SKM-1 treated with dmso at 0.1 percent for 144 hours (cell line): ENCODE data around the gene TNFAIP8.
"Not testable (repeated sequence)": the region's sequence is repeated elsewhere in the genome, so short reads cannot be mapped to it uniquely, and the experiment has no call there.

Experiments used
- DNase-seq: peaks from one replicate; lab custom pipeline; 2025; ENCODE audit not compliant: unreplicated experiment; lab: John Stamatoyannopoulos, UW

The TNFAIP8 gene

GRCh38 chr5:119412279-119413227 is 56.7 kb downstream of the TNFAIP8 start:
- no peak for DNase-seq

- DNase-seq: peak; percentile 79
These were observed 58.4 kb downstream of the TNFAIP8 start for GRCh38 chr5:119414124-119414734.

GRCh38 chr5:119417891-119418605 is 62.2 kb downstream of the TNFAIP8 start:
- DNase-seq: peak; percentile 27

- no peak for DNase-seq
These were observed 62.8 kb downstream of the TNFAIP8 start for GRCh38 chr5:119418606-119419100.

GRCh38 chr5:119420169-119420568 is 64.3 kb downstream of the TNFAIP8 start:
- peak; percentile 61 for DNase-seq

- DNase-seq: peak; percentile 14
These were observed 70.2 kb downstream of the TNFAIP8 start for GRCh38 chr5:119426057-119426456.

- DNase-seq: no peak
These were observed 71.2 kb downstream of the TNFAIP8 start for GRCh38 chr5:119427060-119427459.

- DNase-seq: not testable (repeated sequence)
These were observed 71.8 kb downstream of the TNFAIP8 start for GRCh38 chr5:119427596-119427995.

- DNase-seq: not testable (repeated sequence)
These were observed 72.3 kb downstream of the TNFAIP8 start for GRCh38 chr5:119428166-119428565.

- not testable (repeated sequence) for DNase-seq
These were observed 72.8 kb downstream of the TNFAIP8 start for GRCh38 chr5:119428574-119428973.

GRCh38 chr5:119432674-119433237 is 76.9 kb downstream of the TNFAIP8 start:
- DNase-seq: not testable (repeated sequence)

GRCh38 chr5:119435436-119436132 is 79.8 kb downstream of the TNFAIP8 start:
- peak; percentile 69 for DNase-seq

- not testable (repeated sequence) for DNase-seq
These were observed 82.2 kb downstream of the TNFAIP8 start for GRCh38 chr5:119437785-119438586.

- DNase-seq: peak; percentile 57
These were observed 82.7 kb downstream of the TNFAIP8 start for GRCh38 chr5:119438587-119438917.

GRCh38 chr5:119439140-119439631 is 83.4 kb downstream of the TNFAIP8 start:
- DNase-seq: no peak

- DNase-seq: not testable (repeated sequence)
These were observed 83.8 kb downstream of the TNFAIP8 start for GRCh38 chr5:119439632-119440031.

GRCh38 chr5:119444643-119445042 is 88.8 kb downstream of the TNFAIP8 start:
- DNase-seq: not testable (repeated sequence)

GRCh38 chr5:119445544-119445943 is 89.7 kb downstream of the TNFAIP8 start:
- no peak for DNase-seq
